DMS53 treated with DMSO at 0.1 percent for 48 hours (cell line): ENCODE measurements around the gene PARVB.

ENCODE experiments used
- DNase-seq: peaks from one replicate; lab custom pipeline; 2025; ENCODE audit not compliant: unreplicated experiment; lab: John Stamatoyannopoulos, UW

Gene PARVB

DNA sequence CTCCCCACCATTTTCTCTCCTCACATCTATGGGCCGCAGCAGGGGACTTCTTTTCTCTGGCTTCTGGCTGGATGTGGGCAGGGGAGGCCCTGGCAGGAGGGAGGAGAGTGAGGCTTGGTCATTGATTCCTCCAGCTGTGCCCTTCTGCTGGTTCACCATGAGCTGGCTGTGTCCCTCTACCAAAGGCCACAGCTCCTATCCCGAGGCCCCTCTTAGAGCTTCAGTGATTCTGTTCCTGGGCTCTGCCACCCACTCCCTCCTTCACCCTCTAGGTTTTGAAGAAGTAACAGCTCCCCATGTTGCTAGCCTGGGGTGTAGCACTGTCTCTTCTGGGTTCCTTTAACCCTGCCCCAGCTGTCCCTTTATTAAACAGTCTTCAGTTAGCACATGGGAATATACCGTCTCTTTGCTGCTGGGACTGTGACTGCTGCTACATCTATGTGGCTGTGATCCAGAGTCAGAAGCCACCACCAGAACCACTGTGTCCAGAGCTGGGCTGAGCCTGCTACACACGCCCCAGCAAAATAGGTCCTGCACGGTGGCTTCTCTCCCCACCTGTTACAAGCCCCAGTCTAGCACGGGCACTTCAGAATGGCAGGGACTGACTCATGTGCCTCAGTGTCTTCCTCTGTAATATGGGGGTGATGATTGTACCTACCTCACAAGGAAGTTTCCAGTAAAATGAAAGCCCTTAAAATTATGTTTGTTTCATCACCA lies 156.0 kb downstream of the PARVB start:
- no peak for DNase-seq

DNA sequence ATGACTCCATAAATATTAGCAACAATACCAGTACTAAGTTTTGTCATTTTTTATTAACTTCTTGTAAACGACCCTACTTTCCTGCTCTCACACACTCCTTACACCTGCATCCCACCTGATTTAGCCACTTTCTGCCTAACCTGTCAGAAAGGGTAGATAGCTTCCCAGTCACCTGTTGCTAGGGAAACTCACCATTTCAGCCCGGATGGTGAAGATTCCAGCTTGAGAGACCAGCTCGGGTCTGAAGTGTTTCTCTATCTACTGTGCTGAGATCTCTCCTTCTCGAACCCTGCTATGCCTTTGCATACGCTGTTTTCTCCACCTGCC lies 156.6 kb downstream of the PARVB start, which contains the start of gene PARVG:
PARVG (plus strand) TSS at position 220 of the 327 bp plus-strand sequence. CDS start 2,405 bp downstream, outside the sequence.
- DNase-seq = no peak

GRCh38 chr22:44181033-44181911 lies 157.2 kb downstream of the PARVB start:
- no peak for DNase-seq

- no peak for DNase-seq
Measured at GRCh38 chr22:44181912-44182587, 157.9 kb downstream of the PARVB start.

- no peak for DNase-seq
Measured at GRCh38 chr22:44182588-44183286, 158.6 kb downstream of the PARVB start.

GRCh38 chr22:44183287-44183588 lies 159.1 kb downstream of the PARVB start:
- DNase-seq = no peak

DNA sequence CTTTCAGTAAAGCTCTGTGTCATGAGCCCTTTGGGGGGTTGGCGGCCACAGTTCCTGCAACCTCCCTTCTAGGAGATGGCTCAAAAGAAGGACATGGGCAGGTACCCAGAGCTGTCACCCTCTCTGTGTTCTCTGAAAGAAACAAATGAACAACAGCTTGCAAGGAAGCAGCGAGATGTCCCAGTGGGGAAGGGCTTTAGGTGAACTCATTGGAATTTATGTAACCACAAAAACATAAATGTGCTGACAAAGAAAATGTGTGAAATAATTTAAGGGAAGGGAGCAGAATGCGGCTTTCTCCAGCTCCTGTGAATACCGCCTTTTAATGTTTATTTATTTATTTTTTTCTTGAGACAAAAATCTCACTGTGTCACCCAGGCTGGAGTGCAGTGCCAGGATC lies 159.9 kb downstream of the PARVB start:
- no peak for DNase-seq

DNA sequence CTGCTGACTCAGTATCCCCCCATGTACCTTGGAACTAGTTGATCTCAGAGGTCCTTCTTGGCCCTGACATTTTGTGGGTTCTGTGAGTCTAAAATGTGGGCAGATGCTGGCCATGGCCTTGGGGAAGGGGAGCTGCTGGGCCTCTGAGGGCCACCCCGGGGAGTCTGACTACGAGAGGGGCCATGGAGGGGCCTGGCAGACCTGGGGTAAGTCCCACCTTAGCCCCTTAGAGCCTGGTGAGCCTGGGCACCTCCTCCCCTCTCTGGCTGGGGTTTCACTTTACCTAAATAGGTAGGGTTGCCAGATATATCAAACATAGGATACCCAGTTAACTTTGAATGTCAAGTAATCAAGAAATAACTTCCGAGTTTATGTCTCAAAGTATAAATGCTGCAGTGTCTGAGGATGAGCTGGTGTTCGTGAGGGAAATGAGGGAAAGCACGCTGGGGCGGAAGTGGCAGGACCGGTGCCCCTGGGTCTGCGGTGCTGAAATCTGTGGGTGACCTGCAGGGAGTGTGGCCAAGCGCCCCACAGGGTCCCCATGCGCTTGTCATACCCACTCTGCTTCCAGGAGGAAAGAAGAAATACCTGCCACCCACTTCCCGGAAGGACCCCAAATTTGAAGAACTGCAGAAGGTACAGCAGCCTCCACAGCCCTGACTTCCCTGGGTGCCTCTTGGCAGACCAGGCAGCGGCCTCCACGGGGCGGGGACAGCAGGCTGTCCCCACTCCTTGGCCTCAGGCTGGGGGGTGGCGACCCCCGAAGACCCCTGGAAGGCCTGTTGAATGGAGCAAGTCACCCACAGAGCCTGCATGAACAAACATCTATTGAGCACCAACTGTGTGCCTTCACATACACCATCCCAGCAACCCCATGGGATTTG lies 161.4 kb downstream of the PARVB start:
- DNase-seq = no peak

- DNase-seq = no peak
Measured at GRCh38 chr22:44186121-44186510, 162.0 kb downstream of the PARVB start.

DNA sequence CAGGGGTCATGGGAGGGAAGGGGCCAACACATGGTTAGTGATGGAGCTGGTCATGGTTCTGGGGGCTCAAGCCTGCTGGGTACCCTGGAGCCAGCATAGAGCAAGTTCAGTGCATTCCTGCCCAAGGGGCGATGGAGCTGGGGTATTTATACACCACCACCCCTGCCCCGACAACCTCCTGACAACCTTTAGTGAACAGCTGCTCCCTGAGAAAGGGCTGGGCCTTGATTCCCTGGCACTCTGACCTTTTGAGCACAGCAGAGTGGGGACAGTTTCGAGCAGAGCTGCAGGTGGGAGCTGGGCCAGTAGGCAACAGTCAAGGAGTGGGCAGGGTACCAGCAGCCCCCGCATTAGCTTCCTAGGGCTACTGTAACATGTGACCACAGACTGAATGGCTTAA lies 162.6 kb downstream of the PARVB start:
- DNase-seq = no peak

DNA sequence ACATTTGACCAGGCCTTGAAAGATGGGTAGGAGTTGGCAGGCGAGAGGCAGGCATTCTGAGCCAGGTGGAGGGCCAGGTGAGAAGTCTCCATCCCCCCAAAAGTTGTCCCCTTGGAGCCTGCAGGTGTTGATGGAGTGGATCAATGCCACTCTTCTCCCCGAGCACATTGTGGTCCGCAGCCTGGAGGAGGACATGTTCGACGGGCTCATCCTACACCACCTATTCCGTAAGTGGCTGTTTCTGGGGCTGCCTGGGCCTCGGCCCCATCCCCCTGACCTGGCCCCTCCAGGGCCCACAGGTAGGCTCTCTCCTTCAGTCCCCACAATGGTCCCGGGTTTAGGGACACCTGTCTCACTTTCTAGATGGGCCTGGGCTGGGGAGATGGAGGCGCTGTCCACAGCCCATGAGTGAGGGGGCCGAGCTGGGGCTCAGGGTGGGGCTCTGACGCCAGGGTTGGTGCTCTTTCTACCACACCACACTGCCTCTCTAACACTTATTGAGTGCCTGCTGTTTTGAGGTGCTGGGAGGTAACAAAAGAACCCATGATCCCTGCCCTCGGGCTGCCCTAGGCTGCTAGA lies 163.6 kb downstream of the PARVB start:
- no peak for DNase-seq

DNA sequence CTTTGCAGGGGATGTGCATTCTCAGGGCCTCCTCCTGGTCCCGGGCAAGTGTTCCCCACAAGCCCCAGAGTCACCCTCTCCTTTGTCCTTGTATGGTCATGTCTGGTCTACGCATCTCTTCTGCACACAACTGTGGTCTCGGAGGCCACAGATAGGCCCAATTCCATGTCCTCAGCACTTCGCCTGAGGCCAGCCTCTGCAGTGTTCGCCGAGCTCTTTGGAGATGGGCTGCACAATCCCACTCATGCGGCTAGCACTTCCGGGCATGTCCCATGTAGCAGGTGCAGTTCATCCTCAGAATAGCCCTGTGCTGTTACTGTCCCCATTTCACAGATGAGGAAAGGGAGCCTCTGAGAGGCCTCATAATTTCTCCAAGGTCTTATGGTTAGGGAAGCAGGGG lies 164.2 kb downstream of the PARVB start:
- DNase-seq = no peak

DNA sequence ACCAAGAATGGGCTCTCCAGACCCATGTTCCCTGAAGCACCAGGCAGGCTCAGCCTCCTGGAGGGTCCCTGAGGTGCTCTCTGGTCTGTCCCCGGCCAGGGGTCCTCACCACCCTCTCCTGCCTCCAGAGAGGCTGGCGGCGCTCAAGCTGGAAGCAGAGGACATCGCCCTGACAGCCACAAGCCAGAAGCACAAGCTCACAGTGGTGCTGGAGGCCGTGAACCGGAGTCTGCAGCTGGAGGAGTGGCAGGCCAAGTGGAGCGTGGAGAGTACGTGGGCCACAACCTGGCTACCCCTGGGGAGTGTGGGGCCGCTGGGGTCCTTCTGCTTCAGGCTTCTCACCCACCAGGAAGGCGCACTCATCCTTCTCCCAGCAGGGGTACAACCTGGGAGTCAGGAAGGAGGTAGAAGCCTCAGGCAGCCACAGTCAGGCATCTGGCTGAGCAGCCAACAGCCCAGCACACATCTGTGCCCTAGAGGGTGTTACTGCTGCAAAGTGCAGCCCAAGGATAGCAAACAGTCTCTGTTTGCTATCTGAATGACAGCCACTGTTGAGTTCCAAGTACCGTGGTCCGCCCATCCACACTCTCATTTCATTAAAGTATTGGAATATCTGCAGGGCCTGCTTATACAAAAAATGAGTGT lies 165.0 kb downstream of the PARVB start:
- no peak for DNase-seq

DNA sequence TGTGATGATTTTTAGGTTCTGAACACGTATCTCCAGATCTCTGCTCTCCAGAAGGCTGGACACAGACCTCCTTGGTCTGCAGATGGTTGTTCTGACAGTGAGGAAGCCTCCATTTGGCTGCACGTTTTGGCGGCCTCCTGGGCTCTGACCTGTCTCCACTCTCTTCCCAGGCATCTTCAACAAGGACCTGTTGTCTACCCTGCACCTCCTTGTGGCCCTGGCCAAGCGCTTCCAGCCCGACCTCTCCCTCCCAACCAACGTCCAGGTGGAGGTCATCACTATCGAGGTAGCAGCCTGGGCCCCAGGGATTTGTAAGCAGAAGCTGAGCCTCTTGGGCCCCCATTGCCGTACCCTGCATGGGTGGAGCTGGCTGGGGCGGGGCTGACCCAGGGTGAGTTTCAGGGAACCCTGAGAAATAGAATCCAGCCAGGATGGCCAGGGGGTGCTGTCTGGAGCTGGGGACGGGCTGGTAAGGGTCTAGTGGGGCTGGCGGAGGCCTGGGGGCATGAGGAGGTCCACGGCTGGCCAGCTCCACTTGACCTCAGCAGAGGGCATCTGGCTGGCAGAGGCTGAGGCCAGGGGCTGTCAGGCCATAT lies 166.4 kb downstream of the PARVB start:
- no peak for DNase-seq

GRCh38 chr22:44191036-44191454 lies 166.9 kb downstream of the PARVB start:
- no peak for DNase-seq

GRCh38 chr22:44192098-44192815 lies 168.2 kb downstream of the PARVB start:
- DNase-seq = no peak

DNA sequence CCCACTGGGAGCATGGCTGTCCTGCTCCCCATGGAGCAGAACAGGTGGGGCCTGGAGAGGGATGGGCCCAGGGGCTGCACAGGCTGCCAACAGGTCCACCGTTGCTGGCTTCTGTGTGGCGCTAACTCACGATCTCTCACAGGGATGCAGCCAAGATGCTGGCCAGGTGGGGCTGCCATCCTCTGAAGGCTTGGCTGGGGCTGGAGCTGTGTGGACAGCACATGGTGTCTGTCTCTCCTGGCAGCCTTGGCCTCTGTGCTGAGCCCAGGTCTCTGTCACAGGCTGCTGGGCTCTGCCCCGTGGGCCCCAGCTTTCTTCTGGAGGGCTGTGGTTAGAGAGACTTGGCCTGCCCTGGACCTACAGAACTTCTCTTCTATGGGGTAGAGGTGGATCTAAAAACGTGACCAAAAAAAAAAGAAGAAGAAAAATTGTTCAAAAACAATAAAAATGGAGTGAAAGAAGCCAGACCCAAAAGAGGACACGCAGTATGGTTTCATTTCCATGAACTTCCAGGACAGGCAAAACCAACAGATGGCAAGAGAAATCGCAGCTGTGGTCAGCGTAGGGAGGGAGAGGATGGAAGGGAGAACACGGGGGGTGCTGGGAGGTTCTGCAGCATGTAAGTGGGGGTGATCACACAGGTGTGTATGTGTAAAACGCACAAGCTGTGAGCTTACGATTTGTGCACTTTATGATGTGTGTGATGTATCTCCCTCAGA lies 168.9 kb downstream of the PARVB start:
- DNase-seq = no peak

DNA sequence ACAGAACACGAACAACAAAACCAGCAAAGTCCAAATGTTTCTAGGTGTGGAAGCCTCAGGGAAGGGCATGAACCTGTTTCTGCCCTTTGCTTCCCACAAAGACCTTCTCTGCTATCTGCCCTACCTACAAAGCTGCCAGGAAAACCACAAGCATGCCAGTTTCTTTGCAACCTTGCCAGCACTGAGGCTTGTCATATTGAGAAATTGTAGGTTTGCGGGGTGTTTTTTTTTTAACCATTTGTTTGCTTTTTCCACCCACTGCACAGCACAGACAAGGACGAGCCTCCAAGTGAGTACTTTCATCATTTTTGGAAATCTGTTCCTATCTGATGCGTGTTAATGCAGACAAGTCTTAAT lies 169.4 kb downstream of the PARVB start:
- no peak for DNase-seq
